ENCODE data around the gene GRIA4.
"Not testable (repeated sequence)": the region's sequence is repeated elsewhere in the genome, so short reads cannot be mapped to it uniquely, and the experiment has no call there.

GRIA4 gene

GRCh38 chr11:105723269-105723668 lies 113.4 kb downstream of the GRIA4 start:
- no peak for DNase-seq

- no peak for DNase-seq
Measured at GRCh38 chr11:105732611-105733010, 122.7 kb downstream of the GRIA4 start.

- DNase-seq: no peak
Measured at GRCh38 chr11:105734426-105734825, 124.6 kb downstream of the GRIA4 start.

GRCh38 chr11:105738251-105738650 lies 128.4 kb downstream of the GRIA4 start:
- no peak for DNase-seq

GRCh38 chr11:105738986-105739795 lies 129.3 kb downstream of the GRIA4 start:
- no peak for DNase-seq

- DNase-seq: no peak
Measured at GRCh38 chr11:105740164-105740903, 130.5 kb downstream of the GRIA4 start.

GRCh38 chr11:105741488-105742020 lies 131.7 kb downstream of the GRIA4 start:
- DNase-seq: no peak

GRCh38 chr11:105754260-105754659 lies 144.4 kb downstream of the GRIA4 start:
- no peak for DNase-seq

- no peak for DNase-seq
Measured at GRCh38 chr11:105754716-105755115, 144.8 kb downstream of the GRIA4 start.

GRCh38 chr11:105757107-105757506 lies 147.2 kb downstream of the GRIA4 start:
- DNase-seq: no peak

- no peak for DNase-seq
Measured at GRCh38 chr11:105763594-105763993, 153.7 kb downstream of the GRIA4 start.

GRCh38 chr11:105767931-105768330 lies 158.1 kb downstream of the GRIA4 start:
- no peak for DNase-seq

- DNase-seq: no peak
Measured at GRCh38 chr11:105769627-105770026, 159.8 kb downstream of the GRIA4 start.

- not testable (repeated sequence) for DNase-seq
Measured at GRCh38 chr11:105773452-105773851, 163.6 kb downstream of the GRIA4 start.

GRCh38 chr11:105774899-105775298 lies 165.0 kb downstream of the GRIA4 start:
- no peak for DNase-seq

- no peak for DNase-seq
Measured at GRCh38 chr11:105780781-105781525, 171.1 kb downstream of the GRIA4 start.

GRCh38 chr11:105781807-105782206 lies 171.9 kb downstream of the GRIA4 start:
- DNase-seq: no peak

GRCh38 chr11:105783216-105783615 lies 173.3 kb downstream of the GRIA4 start:
- no peak for DNase-seq

GRCh38 chr11:105785850-105786249 lies 176.0 kb downstream of the GRIA4 start:
- not testable (repeated sequence) for DNase-seq

GRCh38 chr11:105786741-105787140 lies 176.9 kb downstream of the GRIA4 start:
- no peak for DNase-seq

- DNase-seq: no peak
Measured at GRCh38 chr11:105789579-105790420, 179.9 kb downstream of the GRIA4 start.

- DNase-seq: no peak
Measured at GRCh38 chr11:105790840-105791239, 181.0 kb downstream of the GRIA4 start.
